ENCODE data around the gene NAV2. TPM values are rescaled to one million over a fixed set of nuclear protein-coding genes. Genes with fewer than 3 reads are reported as not detected.

The NAV2 gene
- total and polyA plus RNA-seq, 2 experiments from 2014 or later, result 26.0 to 45.0 TPM

- ATAC-seq (no peak), DNase-seq (ENCODE audit: low spot score) (no peak)
- Mint-ChIP-seq H3K36me3 (ENCODE audit: low read depth) (peaks cover 16% of the 10 kb centered on the region), H3K4me1 (peaks cover 82% of the 10 kb centered on the region), H3K9me3 (no peaks in the 10 kb centered on the region), H3K4me3 (no peak overlapping the region), H3K27me3 (ENCODE audit: insufficient read depth, low read depth, poor library complexity) (peaks cover 10% of the 10 kb centered on the region), H3K27ac (0 out of 2 replicates have a peak overlapping the region, but pooled peaks have one; percentile 37)
- TF ChIP-seq CTCF (conservative IDR thresholded peaks at IDR 0.05; ENCODE audit: low read depth in 2 of 2) (no peak), NANOG (IDR thresholded peaks at IDR 0.05; ENCODE audit: borderline replicate concordance) (no peak), REST (IDR thresholded peaks at IDR 0.05; ENCODE audit: unreplicated experiment) (no peak), ZNF462 (CRISPR knock-in tag; IDR thresholded peaks at IDR 0.05) (no peak), POLR2AphosphoS5 (IDR thresholded peaks at IDR 0.05; ENCODE audit: low read depth) (no peak), ETS1 (IDR thresholded peaks at IDR 0.05) (no peak), CREB1 (CRISPR knock-in tag; IDR thresholded peaks at IDR 0.05; ENCODE audit: low read depth) (no peak), ZNF114 (CRISPR knock-in tag; IDR thresholded peaks at IDR 0.05) (no peak), EZH2 (IDR thresholded peaks at IDR 0.05; ENCODE audit: low read depth, unreplicated experiment) (no peak), STAT1 (IDR thresholded peaks at IDR 0.05; ENCODE audit: unreplicated experiment) (no peak), EZH2phosphoT487 (IDR thresholded peaks at IDR 0.05; ENCODE audit: unreplicated experiment) (no peak), JUNB (IDR thresholded peaks at IDR 0.05; ENCODE audit: unreplicated experiment) (no peak), ZNF331 (CRISPR knock-in tag; IDR thresholded peaks at IDR 0.05; ENCODE audit: low read depth) (no peak)
- Histone ChIP-seq H3F3A (replicated peaks; ENCODE audit: low read depth) (no peaks in the 10 kb centered on the region), H3K79me2 (replicated peaks; ENCODE audit: insufficient read depth) (peaks cover 86% of the 10 kb centered on the region), H4K20me1 (replicated peaks; ENCODE audit: insufficient read depth) (no peaks in the 10 kb centered on the region; the same call in 1 of the 2 replicates), H3K4me3 (no peak overlapping the region), H3K36me3 (ENCODE audit: insufficient read depth) (no peaks in the 10 kb centered on the region), H3K9me2 (ENCODE audit: insufficient read depth) (0 out of 2 replicates have a peak, but pooled peaks cover 5% of the 10 kb centered on the region), H3K4me2 (no peak overlapping the region; the same call in 1 of the 2 replicates), H3K4me1 (ENCODE audit: insufficient read depth) (peaks cover 61% of the 10 kb centered on the region), H3K27me3 (ENCODE audit: insufficient read depth) (no peaks in the 10 kb centered on the region), H3K27ac (ENCODE audit: low read depth) (no peak overlapping the region), H2AFZ (no peak overlapping the region)
Observed at GRCh38 chr11:19792510-19792909, 79.9 kb downstream of the NAV2 start.

Data from GM23338 (cell line).